PFSK-1 (cell line): ENCODE data around the gene TSNAXIP1.

Experiments used
- FOXP2 ChIP-seq: optimal IDR thresholded peaks from 2 replicates; pipeline ENCODE3; 2011; ENCODE audit warnings: borderline replicate concordance, control low read depth, inconsistent platforms; ENCODE audit not compliant: insufficient read depth; ENCODE audit errors: extremely low read length, extremely low read depth
- POLR2AphosphoS5 ChIP-seq: IDR thresholded peaks from 2 replicates; pipeline ENCODE4 v1.6.1; 2012; ENCODE audit warnings: low read depth, mild to moderate bottlenecking, control low read depth, low read length, moderate library complexity
- SIN3A ChIP-seq: IDR thresholded peaks from 2 replicates; pipeline ENCODE4 v1.6.1; 2012; ENCODE audit warnings: mild to moderate bottlenecking, low read length, moderate library complexity, borderline replicate concordance; ENCODE audit not compliant: insufficient read depth
- TAF1 ChIP-seq: IDR thresholded peaks from 2 replicates; pipeline ENCODE4 v1.6.1; 2012; ENCODE audit warnings: low read length, control low read depth, borderline replicate concordance; ENCODE audit not compliant: insufficient read depth
- TF ChIP-seq, protein P1 (sequence below), 2 experiments: IDR thresholded peaks; 2 replicates each; pipeline versions ENCODE4 v1.6.1 to v1.8.0; 2011 to 2012; ENCODE audit warnings: low read depth in 2 of 2, low read length in 2 of 2, control low read depth in 1 of 2, inconsistent platforms in 1 of 2, mild to moderate bottlenecking in 1 of 2, moderate library complexity in 1 of 2; ENCODE audit not compliant: insufficient read depth in 1 of 2

Gene TSNAXIP1

DNA sequence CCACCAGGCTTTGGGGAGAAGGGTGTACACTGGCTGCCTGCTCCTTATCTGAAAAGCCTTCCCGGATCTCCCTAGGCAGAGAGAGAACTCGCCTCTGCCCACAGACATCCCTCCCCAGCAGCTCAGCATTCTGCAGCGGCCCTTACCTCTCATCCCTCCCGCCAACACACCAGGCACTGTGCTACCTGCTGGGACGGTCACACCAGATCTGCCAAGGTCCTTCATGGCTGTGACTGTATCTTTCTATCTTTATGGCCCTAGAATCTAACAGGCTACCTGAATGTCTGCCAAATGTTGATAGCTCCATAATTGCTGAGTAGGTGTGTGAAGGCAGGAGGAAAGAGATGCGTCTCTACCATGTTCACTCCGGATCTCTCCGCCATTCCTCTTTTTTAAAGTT, 7.9 kb downstream of the TSNAXIP1 start:
- TF ChIP-seq FOXP2 (no peak), POLR2AphosphoS5 (no peak), SIN3A (no peak), TAF1 (no peak)
- TF ChIP-seq, protein P1, sequence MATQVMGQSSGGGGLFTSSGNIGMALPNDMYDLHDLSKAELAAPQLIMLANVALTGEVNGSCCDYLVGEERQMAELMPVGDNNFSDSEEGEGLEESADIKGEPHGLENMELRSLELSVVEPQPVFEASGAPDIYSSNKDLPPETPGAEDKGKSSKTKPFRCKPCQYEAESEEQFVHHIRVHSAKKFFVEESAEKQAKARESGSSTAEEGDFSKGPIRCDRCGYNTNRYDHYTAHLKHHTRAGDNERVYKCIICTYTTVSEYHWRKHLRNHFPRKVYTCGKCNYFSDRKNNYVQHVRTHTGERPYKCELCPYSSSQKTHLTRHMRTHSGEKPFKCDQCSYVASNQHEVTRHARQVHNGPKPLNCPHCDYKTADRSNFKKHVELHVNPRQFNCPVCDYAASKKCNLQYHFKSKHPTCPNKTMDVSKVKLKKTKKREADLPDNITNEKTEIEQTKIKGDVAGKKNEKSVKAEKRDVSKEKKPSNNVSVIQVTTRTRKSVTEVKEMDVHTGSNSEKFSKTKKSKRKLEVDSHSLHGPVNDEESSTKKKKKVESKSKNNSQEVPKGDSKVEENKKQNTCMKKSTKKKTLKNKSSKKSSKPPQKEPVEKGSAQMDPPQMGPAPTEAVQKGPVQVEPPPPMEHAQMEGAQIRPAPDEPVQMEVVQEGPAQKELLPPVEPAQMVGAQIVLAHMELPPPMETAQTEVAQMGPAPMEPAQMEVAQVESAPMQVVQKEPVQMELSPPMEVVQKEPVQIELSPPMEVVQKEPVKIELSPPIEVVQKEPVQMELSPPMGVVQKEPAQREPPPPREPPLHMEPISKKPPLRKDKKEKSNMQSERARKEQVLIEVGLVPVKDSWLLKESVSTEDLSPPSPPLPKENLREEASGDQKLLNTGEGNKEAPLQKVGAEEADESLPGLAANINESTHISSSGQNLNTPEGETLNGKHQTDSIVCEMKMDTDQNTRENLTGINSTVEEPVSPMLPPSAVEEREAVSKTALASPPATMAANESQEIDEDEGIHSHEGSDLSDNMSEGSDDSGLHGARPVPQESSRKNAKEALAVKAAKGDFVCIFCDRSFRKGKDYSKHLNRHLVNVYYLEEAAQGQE (IDR thresholded peaks at IDR 0.05; ENCODE audit: insufficient read depth in 1 of 2, low read depth in 2 of 2, low read length in 2 of 2), result no peak

DNA sequence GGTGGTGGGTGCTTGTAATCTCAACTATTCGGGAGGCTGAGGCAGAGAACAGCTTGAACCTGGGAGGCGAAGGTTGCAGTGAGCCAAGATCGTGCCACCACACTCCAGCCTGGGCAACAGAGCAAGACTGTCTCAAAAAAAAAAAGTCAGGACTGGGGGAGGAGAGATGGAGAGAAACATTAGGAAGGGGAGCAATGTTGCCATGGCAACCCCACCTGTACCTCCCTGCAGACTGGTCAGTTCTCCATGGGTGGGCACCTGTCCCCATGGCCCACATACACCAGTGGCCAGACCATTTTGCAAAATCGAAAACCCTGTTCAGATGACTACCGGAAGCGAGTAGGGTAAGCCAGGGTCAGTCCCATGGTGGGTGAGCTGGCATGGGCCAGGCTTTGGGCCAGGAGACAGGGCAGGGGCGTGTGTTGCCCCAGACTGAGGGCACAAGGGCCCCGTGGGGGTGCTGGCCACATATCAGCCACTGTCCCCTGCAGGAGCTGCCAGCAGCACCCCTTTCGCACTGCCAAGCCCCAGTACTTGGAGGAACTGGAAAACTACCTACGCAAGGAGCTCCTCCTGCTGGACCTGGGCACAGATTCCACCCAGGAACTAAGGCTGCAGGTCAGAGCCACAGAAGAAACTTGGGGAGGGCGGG, 14.0 kb downstream of the TSNAXIP1 start:
- TF ChIP-seq TAF1 (no peak), POLR2AphosphoS5 (no peak), FOXP2 (no peak), SIN3A (no peak)
- TF ChIP-seq, protein P1 (IDR thresholded peaks at IDR 0.05; ENCODE audit: insufficient read depth in 1 of 2, low read depth in 2 of 2, low read length in 2 of 2), result no peak

DNA sequence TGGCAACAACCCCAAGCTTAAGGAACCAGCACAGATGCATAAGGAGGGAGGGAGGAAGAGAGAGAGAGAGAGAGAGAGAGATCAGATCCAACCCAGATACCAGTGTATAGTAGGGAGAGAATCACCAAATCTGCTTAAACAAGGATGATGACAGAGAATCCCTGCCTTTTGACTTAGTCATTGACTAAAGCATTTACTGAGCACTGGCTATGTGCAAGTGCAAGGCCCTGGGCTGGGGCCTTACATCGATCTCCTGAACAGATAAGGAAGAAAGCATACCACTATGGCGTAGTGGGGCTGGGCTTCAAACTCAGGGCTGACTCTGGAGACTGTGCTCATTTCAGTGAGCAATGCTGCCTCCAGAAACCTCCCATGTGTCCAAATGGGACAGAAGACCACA, 15.8 kb downstream of the TSNAXIP1 start:
- TF ChIP-seq, protein P1 (IDR thresholded peaks at IDR 0.05; ENCODE audit: insufficient read depth in 1 of 2, low read depth in 2 of 2, low read length in 2 of 2), result no peak
- TF ChIP-seq FOXP2 (no peak), TAF1 (no peak), POLR2AphosphoS5 (no peak), SIN3A (no peak)

DNA sequence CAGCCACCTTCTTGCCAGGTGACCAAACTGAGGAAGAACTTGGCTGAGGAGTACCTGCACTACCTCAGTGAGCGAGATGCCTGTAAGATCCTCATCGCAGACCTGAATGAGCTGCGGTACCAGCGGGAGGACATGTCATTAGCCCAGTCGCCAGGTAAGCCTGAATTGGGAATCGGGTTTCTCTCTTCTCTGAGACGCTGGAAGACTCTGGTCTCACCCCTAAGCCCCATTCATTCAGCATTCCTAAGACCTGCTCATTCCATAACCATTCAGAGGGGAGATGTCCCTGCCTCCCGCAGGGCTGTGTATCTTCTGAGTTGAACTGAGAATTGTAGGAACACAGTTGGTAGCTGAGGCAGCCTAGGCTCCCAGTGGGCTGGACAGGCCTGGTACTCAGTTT, 18.4 kb downstream of the TSNAXIP1 start:
- TF ChIP-seq SIN3A, result no peak
- no peak for TF ChIP-seq FOXP2
- TF ChIP-seq, protein P1 (IDR thresholded peaks at IDR 0.05; ENCODE audit: insufficient read depth in 1 of 2, low read depth in 2 of 2, low read length in 2 of 2), result no peak
- TF ChIP-seq TAF1, result no peak
- no peak for TF ChIP-seq POLR2AphosphoS5

DNA sequence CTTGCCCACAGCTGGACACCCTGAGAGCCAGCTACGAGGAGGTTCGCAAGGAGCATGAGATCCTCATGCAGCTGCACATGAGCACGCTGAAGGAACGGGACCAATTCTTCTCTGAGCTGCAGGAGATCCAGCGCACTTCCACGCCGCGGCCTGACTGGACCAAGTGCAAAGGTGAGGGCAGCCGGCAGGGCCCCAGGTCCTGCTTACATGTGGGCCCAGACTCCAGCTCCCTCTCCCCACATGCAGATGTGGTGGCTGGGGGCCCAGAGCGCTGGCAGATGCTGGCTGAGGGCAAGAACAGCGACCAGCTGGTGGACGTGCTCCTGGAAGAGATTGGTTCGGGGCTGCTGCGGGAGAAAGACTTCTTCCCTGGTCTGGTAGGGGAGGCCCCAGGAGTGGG, 19.2 kb downstream of the TSNAXIP1 start:
- TF ChIP-seq POLR2AphosphoS5 (no peak), FOXP2 (no peak), TAF1 (no peak), SIN3A (no peak)
- TF ChIP-seq, protein P1 (IDR thresholded peaks at IDR 0.05; ENCODE audit: insufficient read depth in 1 of 2, low read depth in 2 of 2, low read length in 2 of 2), result no peak
